MM.1S (cell line): ENCODE measurements around the gene LRRTM2.

ENCODE experiments used
- EZH2 ChIP-seq: fragments of 300-600 bp; sonication (generic); optimal IDR thresholded peaks from 2 replicates; pipeline ENCODE3; 2017; ENCODE audit warnings: low read depth, mild to moderate bottlenecking, antibody characterized with exemption, low read length, mixed read lengths
- TF ChIP-seq, protein P1 (sequence below): fragments of 300-600 bp; sonication (generic); IDR thresholded peaks from 2 replicates; pipeline ENCODE4 v1.5.1; 2016; ENCODE audit warnings: antibody characterized with exemption, low read length, mixed read lengths

- TF ChIP-seq, protein P1, sequence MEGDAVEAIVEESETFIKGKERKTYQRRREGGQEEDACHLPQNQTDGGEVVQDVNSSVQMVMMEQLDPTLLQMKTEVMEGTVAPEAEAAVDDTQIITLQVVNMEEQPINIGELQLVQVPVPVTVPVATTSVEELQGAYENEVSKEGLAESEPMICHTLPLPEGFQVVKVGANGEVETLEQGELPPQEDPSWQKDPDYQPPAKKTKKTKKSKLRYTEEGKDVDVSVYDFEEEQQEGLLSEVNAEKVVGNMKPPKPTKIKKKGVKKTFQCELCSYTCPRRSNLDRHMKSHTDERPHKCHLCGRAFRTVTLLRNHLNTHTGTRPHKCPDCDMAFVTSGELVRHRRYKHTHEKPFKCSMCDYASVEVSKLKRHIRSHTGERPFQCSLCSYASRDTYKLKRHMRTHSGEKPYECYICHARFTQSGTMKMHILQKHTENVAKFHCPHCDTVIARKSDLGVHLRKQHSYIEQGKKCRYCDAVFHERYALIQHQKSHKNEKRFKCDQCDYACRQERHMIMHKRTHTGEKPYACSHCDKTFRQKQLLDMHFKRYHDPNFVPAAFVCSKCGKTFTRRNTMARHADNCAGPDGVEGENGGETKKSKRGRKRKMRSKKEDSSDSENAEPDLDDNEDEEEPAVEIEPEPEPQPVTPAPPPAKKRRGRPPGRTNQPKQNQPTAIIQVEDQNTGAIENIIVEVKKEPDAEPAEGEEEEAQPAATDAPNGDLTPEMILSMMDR: no peak
- TF ChIP-seq EZH2: no peak
Observed at GRCh38 chr5:138914338-138914737, 39.2 kb upstream of the LRRTM2 start.
